Measurements from ENCODE around the gene MYORG. TPM values are rescaled to one million over a fixed set of nuclear protein-coding genes. Genes with fewer than 3 reads are reported as not detected.

The MYORG gene
- 0.63 TPM for polyA plus RNA-seq (2012; ENCODE audit: insufficient read depth, insufficient read length, low read depth)

GRCh38 chr9:34376596-34377403 lies at the start of gene MYORG:
Gene MYORG, minus strand, starts transcription at chr9:34376898. Its CDS starts 3,955 bp downstream, at chr9:34372943.
- TF ChIP-seq, protein P1, sequence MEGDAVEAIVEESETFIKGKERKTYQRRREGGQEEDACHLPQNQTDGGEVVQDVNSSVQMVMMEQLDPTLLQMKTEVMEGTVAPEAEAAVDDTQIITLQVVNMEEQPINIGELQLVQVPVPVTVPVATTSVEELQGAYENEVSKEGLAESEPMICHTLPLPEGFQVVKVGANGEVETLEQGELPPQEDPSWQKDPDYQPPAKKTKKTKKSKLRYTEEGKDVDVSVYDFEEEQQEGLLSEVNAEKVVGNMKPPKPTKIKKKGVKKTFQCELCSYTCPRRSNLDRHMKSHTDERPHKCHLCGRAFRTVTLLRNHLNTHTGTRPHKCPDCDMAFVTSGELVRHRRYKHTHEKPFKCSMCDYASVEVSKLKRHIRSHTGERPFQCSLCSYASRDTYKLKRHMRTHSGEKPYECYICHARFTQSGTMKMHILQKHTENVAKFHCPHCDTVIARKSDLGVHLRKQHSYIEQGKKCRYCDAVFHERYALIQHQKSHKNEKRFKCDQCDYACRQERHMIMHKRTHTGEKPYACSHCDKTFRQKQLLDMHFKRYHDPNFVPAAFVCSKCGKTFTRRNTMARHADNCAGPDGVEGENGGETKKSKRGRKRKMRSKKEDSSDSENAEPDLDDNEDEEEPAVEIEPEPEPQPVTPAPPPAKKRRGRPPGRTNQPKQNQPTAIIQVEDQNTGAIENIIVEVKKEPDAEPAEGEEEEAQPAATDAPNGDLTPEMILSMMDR (IDR thresholded peaks at IDR 0.05; ENCODE audit: low read depth, low read length) = no peak
- Histone ChIP-seq H3K36me3 (no peaks in the 10 kb centered on the region), H3K4me3 (ENCODE audit: low read depth, low read length) (peak within 1 kb of the TSS; percentile 79), H3K9me3 (no peaks in the 10 kb centered on the region), H3K27me3 (no peaks in the 10 kb centered on the region), H3K4me1 (no peaks in the 10 kb centered on the region)
- peak; percentile 91 for DNase-seq

DNA sequence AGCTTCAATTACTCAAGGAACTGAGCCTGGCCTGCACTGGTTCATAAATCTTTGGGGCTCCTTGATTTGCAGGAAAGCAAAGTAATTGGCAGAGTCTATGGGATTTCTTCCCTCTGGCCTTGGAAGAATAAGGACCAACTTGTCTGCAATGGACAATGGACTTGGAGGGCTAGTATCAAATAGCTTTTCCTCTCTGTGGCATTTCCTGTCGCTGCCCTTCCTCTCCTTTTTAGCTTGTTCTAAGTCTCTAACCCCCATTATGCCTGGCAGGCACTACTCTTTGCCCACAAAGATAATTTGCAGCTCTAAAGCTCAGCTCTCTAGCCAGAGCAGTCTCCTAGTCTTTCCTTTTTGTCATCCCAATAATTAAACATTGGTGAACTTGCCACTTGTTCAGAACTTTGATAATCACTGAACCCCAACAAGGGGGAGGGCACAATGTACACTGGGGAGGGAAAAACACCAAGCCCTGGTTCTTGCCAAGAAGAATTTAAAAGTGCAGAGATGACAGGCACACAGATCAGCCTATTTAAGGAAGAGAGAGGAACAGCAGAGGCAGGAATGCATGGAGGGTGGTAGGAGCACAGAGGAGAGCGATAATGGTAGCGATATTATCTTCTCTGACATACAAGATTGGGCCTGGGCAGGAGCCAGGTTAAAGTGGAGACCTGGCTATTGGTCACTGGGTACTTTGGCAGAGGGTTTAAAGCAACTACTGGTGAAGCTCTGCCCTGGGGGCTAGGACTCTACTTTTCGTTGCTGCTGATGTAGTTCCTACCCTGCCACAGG lies 43.2 kb upstream of the MYORG start:
- no peaks in the 10 kb centered on the region for H3K9me3 ChIP-seq
- peak; percentile 34 for DNase-seq
- TF ChIP-seq, protein P1 (IDR thresholded peaks at IDR 0.05; ENCODE audit: low read depth, low read length) = no peak
- no peak overlapping the region for H3K4me3 ChIP-seq (ENCODE audit: low read depth, low read length)
- H3K27me3 ChIP-seq = no peaks in the 10 kb centered on the region
- peaks cover 16% of the 10 kb centered on the region for H3K36me3 ChIP-seq
- H3K4me1 ChIP-seq = peaks cover 36% of the 10 kb centered on the region

GRCh38 chr9:34417734-34418133 lies 41.0 kb upstream of the MYORG start:
- Histone ChIP-seq H3K4me1 (peaks cover 52% of the 10 kb centered on the region), H3K4me3 (ENCODE audit: low read depth, low read length) (no peak overlapping the region), H3K36me3 (peaks cover 16% of the 10 kb centered on the region), H3K27me3 (no peaks in the 10 kb centered on the region), H3K9me3 (no peaks in the 10 kb centered on the region)
- TF ChIP-seq, protein P1 (IDR thresholded peaks at IDR 0.05; ENCODE audit: low read depth, low read length) = no peak
- no peak for DNase-seq

GRCh38 chr9:34413231-34413852 lies 36.6 kb upstream of the MYORG start:
- Histone ChIP-seq H3K9me3 (no peaks in the 10 kb centered on the region), H3K4me1 (peaks cover 49% of the 10 kb centered on the region), H3K4me3 (ENCODE audit: low read depth, low read length) (no peak overlapping the region), H3K36me3 (peaks cover 13% of the 10 kb centered on the region), H3K27me3 (no peaks in the 10 kb centered on the region)
- TF ChIP-seq, protein P1 (IDR thresholded peaks at IDR 0.05; ENCODE audit: low read depth, low read length) = no peak
- no peak for DNase-seq

DNA sequence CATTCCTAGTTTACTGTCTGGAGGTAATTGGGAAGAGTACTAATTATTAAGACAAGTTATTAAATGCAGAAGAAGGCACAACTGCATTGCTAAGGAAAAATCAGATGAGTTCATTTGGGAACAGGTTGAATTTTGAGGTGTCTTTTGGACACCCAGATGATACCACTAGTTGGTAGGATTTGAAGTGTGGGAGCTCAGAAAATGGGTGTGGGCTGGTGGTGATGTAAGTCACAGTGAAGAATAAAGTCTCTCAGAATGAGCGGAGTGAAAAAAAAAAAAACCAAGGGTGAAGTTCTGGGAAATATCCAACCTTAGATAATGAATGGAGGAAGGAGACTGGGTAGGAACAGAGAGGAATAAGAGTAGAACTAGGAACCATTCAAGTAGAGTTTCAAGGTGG lies 35.6 kb upstream of the MYORG start:
- peaks cover 10% of the 10 kb centered on the region for H3K36me3 ChIP-seq
- H3K27me3 ChIP-seq = no peaks in the 10 kb centered on the region
- DNase-seq = no peak
- TF ChIP-seq, protein P1 (IDR thresholded peaks at IDR 0.05; ENCODE audit: low read depth, low read length) = no peak
- H3K9me3 ChIP-seq = no peaks in the 10 kb centered on the region
- H3K4me3 ChIP-seq (ENCODE audit: low read depth, low read length) = no peak overlapping the region
- H3K4me1 ChIP-seq = peaks cover 58% of the 10 kb centered on the region

Data from BE2C (cell line).